Measurements from ENCODE around the gene CANT1.

- TF ChIP-seq CTCF (IDR thresholded peaks at IDR 0.05) (no peak), ZFX (IDR thresholded peaks at IDR 0.05; ENCODE audit: borderline replicate concordance) (no peak)
Measured at GRCh38 chr17:78988152-78988551, 21.4 kb downstream of the CANT1 start.

All from 22Rv1 (cell line).